ENCODE data around the gene TRABD2A.
"Not testable (repeated sequence)": the region's sequence is repeated elsewhere in the genome, so short reads cannot be mapped to it uniquely, and the experiment has no call there.

Gene TRABD2A

DNA sequence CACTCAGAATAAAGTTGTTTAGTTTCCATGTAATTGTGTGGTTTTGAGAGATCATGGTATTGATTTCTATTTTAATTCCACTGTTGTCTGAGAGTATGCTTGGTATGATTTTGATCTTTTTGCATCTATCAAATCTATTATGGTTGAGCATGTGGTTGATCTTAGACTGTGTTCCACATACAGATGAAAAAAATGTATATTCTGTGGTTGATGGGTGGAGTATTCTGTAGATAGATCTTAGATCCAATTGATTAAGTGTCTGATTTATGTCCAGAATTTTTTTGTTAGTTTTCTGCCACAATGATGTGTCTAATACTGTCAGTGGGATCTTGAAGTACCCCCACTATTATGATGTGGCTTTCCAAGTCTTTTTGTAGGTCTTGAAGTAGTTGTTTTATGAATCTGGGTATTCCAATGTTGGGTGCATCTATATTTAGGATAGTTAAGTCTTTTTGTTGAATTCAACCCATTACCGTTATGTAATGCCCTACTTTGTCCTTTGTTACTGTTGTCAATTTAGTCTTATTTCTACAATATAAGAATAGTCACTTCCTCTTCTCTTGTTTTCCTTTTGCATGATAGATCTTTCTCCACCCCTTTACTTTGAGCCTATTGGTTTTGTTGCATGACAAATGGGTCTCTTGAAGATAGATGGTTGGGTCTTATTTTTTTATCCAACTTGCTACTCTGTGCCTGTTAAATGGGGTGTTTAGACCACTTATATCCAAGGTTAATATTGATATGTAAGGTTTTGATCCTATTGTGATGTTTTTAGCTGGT, 101.8 kb downstream of the TRABD2A start:
- no peak for DNase-seq (ENCODE audit: low spot score)

DNA sequence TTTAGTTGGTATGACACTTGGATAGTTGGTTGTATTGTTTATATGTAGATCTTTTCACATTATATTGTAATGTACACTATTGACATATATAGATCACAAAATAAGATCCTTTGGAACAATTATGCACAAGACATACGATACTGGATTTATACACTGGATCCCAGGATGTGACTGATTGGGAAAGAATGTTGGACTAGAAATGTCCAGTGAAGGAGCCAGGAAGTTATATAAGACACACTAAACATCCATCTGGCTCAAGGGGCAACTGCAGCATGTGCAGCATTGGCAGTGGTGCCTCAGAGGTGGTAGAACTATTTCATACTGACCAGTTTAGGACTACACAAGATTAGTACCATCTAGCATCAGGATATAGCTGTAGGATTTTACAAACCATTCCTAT, 104.9 kb downstream of the TRABD2A start:
- DNase-seq (ENCODE audit: low spot score) = no peak

DNA sequence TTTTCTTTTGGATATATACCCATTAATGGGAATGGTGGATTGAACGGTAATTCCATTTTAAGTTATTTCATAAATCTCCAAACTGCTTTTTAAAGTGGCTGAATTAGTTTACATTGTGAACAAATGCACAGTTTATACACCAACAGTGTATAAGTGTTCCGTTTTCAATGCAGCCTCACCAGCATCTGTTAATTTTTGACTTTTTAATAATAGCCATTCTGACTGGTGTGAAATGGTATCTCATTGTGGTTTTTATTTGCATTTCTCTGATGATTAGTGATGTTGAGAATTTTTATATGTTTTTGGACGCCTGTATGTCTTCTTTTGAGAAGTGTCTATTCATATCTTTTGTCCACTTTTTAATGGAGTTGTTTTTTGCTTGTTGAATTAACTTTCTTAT, 107.3 kb downstream of the TRABD2A start:
- DNase-seq (ENCODE audit: low spot score) = not testable (repeated sequence)
